Cardiac muscle cell (in vitro differentiated cells and primary cell): Measurements from ENCODE around the gene KLF16. TPM values are rescaled to one million over a fixed set of nuclear protein-coding genes. Genes with fewer than 3 reads are reported as not detected.

Experiments used
- DNase-seq, 2 donors: peaks; one replicate each; pipeline versions ENCODE4 v3.0.0 to v3.0.0-alpha.2; 2010 to 2017; ENCODE audit warnings: low read depth in 1 of 2, low spot score in 1 of 2
- H3K27ac ChIP-seq: fragments of 200-600 bp; sonication (generic); 2 replicates; pipeline ENCODE4 v1.5.1; 2016
- H3K27me3 ChIP-seq: fragments of 200-600 bp; sonication (generic); 2 replicates; pipeline ENCODE4 v1.6.0; 2016; ENCODE audit warnings: control low read depth
- H3K36me3 ChIP-seq: fragments of 200-600 bp; sonication (generic); 2 replicates; pipeline ENCODE4 v1.5.1; 2016; ENCODE audit warnings: control low read depth
- H3K4me1 ChIP-seq: fragments of 200-600 bp; sonication (generic); 2 replicates; pipeline ENCODE4 v1.8.1; 2017; ENCODE audit warnings: low read depth, mild to moderate bottlenecking, mixed run types
- H3K4me3 ChIP-seq: fragments of 200-600 bp; sonication (generic); 2 replicates; pipeline ENCODE4 v1.5.1; 2016; ENCODE audit warnings: mild to moderate bottlenecking
- H3K9me3 ChIP-seq: fragments of 200-600 bp; sonication (generic); 2 replicates; pipeline ENCODE4 v1.5.1; 2017; ENCODE audit warnings: low read depth, mild to moderate bottlenecking, control low read depth
- CTCF ChIP-seq: IDR thresholded peaks from 2 replicates; pipeline ENCODE4 v1.5.1; 2012; ENCODE audit warnings: low read depth, mild to moderate bottlenecking, low read length
- polyA plus RNA-seq: library from polyadenylated mRNA; unstranded; fragments of >200 nt; fragmentation: Nextera tagmentation; extraction: Ambion mirVana; gene quantifications from 2 replicates; pipeline ENCODE4 v1.2.1, GENCODE V29; 2016
- total RNA-seq: library from RNA; depleted of rRNA; stranded (reverse); fragments of >200 nt; gene quantifications from 2 replicates; pipeline ENCODE4 v1.2.3, GENCODE V29; 2016

The KLF16 gene
- total and polyA plus RNA-seq, 2 experiments from 2014 or later, result 9.1 to 9.3 TPM

DNA sequence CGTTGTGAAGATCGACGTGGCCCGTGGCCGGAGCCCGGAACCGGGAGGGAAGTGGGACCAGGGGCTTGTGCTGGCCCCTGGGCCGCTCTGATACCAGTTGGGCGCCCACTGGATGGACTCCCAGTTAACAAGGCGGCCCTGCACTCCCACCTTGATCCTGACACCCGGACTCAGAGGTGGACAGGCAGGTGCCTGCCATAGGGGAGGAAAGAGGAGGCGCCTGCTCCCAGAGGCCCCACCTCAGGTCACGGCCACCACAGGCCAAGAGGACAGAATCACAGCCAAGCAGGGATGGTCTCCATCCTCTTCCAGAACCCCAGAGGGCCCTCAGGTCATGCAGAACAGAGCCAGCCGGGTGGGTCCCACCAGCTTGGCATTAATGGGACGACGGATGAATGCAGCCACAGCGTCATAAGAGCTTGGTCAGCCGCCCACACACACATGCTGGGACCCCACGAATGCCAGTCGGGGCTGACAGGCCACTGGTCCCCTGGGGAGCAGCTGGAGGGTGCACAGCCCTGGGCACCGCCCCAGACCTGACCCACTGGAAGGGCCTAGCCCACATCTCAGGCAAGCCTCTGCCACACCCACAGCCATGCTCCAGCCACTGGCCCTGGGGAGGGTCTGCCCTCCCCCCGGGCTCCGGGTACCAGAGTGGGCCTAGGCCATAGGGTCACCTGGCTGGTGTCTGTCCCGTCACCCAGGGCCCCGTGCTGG is 9.6 kb upstream of the KLF16 start:
- no peak for DNase-seq
- Histone ChIP-seq H3K9me3 (no peaks in the 10 kb centered on the region), H3K36me3 (no peaks in the 10 kb centered on the region), H3K27me3 (no peaks in the 10 kb centered on the region), H3K27ac (no peak overlapping the region), H3K4me3 (no peak overlapping the region), H3K4me1 (peaks cover 16% of the 10 kb centered on the region)
- TF ChIP-seq CTCF, result no peak

GRCh38 chr19:1871630-1872029 is 8.3 kb upstream of the KLF16 start:
- Histone ChIP-seq H3K4me1 (peaks cover 16% of the 10 kb centered on the region), H3K36me3 (no peaks in the 10 kb centered on the region), H3K9me3 (no peaks in the 10 kb centered on the region), H3K27me3 (no peaks in the 10 kb centered on the region), H3K4me3 (no peak overlapping the region), H3K27ac (no peak overlapping the region)
- no peak for DNase-seq
- TF ChIP-seq CTCF, result no peak

GRCh38 chr19:1871140-1871597 is 7.8 kb upstream of the KLF16 start:
- Histone ChIP-seq H3K27me3 (no peaks in the 10 kb centered on the region), H3K36me3 (no peaks in the 10 kb centered on the region), H3K9me3 (no peaks in the 10 kb centered on the region), H3K4me3 (no peak overlapping the region), H3K4me1 (peaks cover 12% of the 10 kb centered on the region), H3K27ac (no peak overlapping the region)
- no peak for DNase-seq
- TF ChIP-seq CTCF, result no peak

GRCh38 chr19:1868971-1869370 is 5.6 kb upstream of the KLF16 start:
- Histone ChIP-seq H3K4me1 (peaks cover 1% of the 10 kb centered on the region), H3K9me3 (no peaks in the 10 kb centered on the region), H3K4me3 (no peak overlapping the region), H3K27me3 (no peaks in the 10 kb centered on the region), H3K36me3 (no peaks in the 10 kb centered on the region), H3K27ac (no peak overlapping the region)
- no peak for TF ChIP-seq CTCF
- DNase-seq, result no peak

DNA sequence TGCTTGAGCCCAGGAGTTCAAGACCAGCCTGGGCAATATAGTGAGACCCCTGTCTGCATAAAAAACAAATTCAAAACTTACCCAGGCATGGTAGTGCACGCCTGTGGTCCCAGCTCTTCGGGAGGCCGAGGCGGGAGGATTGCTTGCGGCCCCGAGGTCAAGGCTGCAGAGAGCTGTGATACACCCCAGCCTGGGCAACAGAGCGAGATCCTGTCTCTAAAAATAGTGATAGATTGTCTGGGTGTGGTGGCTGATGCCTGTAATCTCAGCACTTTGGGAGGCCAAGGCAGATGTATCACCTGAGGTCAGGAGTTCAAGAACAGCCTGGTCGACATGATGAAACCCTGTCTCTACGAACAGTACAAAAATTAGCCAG is 4.0 kb upstream of the KLF16 start:
- Histone ChIP-seq H3K4me1 (no peaks in the 10 kb centered on the region), H3K27ac (no peak overlapping the region), H3K27me3 (peaks cover 1% of the 10 kb centered on the region), H3K9me3 (no peaks in the 10 kb centered on the region), H3K4me3 (no peak overlapping the region), H3K36me3 (no peaks in the 10 kb centered on the region)
- TF ChIP-seq CTCF, result no peak
- no peak for DNase-seq
